ENCODE results near the gene MMP24. TPM values are rescaled to one million over a fixed set of nuclear protein-coding genes. Genes with fewer than 3 reads are reported as not detected.

MMP24 gene
- total RNA-seq, 1 donor from 2014 or later: 1.1 TPM

DNA sequence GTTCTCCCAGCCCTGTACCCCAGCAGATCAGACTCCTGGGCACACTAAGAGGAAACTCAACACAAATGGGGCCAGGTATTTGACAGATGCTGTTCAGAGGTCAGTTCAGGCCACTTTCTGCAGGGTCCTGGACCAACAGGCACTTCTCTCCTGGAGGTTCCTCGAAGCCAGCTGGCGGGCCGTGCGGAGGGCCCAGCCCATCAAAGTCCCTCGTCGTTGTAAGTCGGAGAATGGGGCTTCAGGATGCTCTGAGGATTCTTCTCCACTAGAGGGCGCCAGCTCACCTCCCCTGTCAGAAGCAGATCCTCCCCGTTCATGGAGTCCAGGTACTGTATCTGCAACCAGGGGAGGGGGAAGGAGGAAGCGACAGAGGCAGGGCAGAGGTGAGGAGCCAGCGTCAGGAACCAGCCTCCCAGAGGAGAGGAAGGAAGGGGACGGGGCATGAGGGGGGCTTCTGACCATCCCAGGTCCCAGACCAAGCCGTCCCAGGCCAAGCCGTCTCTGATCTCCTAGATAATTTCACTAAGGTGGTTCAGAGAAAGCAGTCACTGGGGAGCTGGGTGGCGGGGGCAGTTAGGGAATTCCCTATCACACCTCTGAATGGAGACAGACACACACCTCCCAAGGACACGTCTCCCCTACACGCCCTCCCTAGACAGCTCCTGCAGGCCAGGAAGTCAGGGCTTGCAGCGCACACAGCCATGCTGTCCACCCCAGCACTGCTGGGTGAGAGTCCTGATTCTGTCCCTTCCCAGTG is 77.4 kb downstream of the MMP24 start:
- H3K36me3 Mint-ChIP-seq: peaks cover 3% of the 10 kb centered on the region
- peak; percentile 90 for TF ChIP-seq CTCF (IDR thresholded peaks at IDR 0.05; ENCODE audit: unreplicated experiment)
- DNase-seq (ENCODE audit: low spot score in 2 of 2, unreplicated experiment in 2 of 2): peak; percentile 47 to 84
- no peaks in the 10 kb centered on the region for H3K9me3 Mint-ChIP-seq
- no peaks in the 10 kb centered on the region for H3K27me3 Mint-ChIP-seq (ENCODE audit: low read depth)
- no peak overlapping the region for H3K27ac Mint-ChIP-seq
- H3K4me3 Mint-ChIP-seq: no peak overlapping the region
- peaks cover 1% of the 10 kb centered on the region for H3K4me1 Mint-ChIP-seq

- H3K9me3 Mint-ChIP-seq: no peaks in the 10 kb centered on the region
- no peak for TF ChIP-seq CTCF (IDR thresholded peaks at IDR 0.05; ENCODE audit: unreplicated experiment)
- H3K36me3 Mint-ChIP-seq: peaks cover 4% of the 10 kb centered on the region
- no peak for DNase-seq (ENCODE audit: low spot score in 2 of 2, unreplicated experiment in 2 of 2)
- H3K27ac Mint-ChIP-seq: no peak overlapping the region
- no peaks in the 10 kb centered on the region for H3K27me3 Mint-ChIP-seq (ENCODE audit: low read depth)
- H3K4me1 Mint-ChIP-seq: peaks cover 1% of the 10 kb centered on the region
- H3K4me3 Mint-ChIP-seq: no peak overlapping the region
These were observed 78.5 kb downstream of the MMP24 start for GRCh38 chr20:35304956-35305355.

DNA sequence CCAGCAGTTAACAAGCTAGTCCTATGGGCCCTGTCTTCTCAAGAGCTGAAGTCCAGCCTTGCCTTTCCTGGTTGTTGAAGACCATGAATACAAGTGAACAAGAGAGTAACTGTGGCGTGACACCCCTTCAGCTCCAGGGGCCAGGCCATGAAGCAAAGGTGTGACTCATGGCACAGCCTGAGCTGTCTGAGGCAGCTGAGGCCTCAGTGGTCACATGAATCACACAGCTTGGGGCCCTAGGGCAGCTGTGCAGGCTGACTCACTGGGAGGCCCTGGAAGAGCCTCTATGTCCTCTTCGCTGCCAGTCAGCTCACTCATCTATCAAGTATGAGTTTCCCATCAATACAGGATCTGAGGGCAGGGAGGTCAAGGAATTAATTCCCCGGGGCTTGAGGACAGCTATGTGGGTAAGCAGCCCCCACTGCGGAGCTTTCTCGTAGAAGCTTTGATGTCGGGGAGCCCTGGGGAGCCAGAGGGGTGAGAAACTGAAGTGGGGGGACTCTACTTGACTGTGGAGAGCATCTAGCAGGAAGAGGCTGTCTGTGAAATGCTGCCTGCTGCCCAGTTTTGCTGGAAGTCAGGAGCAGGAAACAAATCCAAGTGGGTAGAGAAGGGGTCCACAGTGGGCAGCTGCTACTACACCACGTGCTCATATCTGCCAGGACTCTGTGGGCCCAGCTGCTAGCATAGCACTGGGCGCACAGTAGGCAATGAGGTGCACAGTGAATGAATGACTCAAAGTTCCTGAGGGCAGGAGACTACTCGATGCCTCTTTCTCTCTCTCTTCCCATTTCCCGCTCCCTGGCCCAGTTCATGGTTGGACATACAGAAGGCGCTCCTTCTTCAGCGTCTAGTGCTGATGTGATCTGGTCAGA is 79.4 kb downstream of the MMP24 start:
- Mint-ChIP-seq H3K4me1 (peaks cover 1% of the 10 kb centered on the region), H3K27ac (no peak overlapping the region)

DNA sequence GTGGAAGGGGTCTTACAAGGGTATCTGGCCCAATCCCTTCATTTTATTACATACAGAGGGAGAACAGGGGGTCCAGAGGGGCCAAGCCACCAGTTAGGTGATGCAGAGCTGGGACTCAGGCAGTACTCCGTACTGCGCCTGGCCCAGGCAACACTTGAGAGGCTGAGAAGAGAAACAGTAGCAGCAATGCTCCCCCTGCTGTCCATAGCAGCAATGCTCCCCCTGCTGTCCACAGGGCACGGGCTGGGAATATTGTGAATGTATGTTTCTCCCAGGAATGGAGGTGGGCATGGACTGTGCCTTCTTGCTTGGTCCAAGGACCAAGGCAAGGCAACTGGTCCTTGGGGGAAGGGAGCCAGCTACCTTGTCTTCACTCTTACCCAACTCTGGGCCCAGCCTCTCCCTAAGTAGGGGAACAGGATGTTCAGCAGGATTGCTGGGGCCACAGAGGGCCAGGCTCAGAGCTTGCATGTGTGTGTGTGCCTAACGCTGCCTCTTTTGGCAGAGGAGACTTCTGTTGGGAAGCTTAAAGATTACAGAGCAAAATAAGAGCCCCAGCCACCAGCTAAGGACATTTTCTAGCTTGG is 80.5 kb downstream of the MMP24 start:
- Mint-ChIP-seq H3K27ac (no peak overlapping the region), H3K36me3 (peaks cover 7% of the 10 kb centered on the region), H3K4me3 (no peak overlapping the region), H3K27me3 (ENCODE audit: low read depth) (no peaks in the 10 kb centered on the region), H3K4me1 (peaks cover 1% of the 10 kb centered on the region), H3K9me3 (no peaks in the 10 kb centered on the region)
- peak; percentile 27 for TF ChIP-seq CTCF (IDR thresholded peaks at IDR 0.05; ENCODE audit: unreplicated experiment)
- DNase-seq (ENCODE audit: low spot score in 2 of 2, unreplicated experiment in 2 of 2): peak in 1 of 2 experiments; percentile 49

More for the DNA sequence above, 79.4 kb downstream of the MMP24 start:
- Mint-ChIP-seq H3K27me3 (ENCODE audit: low read depth) (no peaks in the 10 kb centered on the region), H3K9me3 (no peaks in the 10 kb centered on the region), H3K36me3 (peaks cover 6% of the 10 kb centered on the region), H3K4me3 (no peak overlapping the region)
- DNase-seq (ENCODE audit: low spot score in 2 of 2, unreplicated experiment in 2 of 2): no peak
- TF ChIP-seq CTCF (IDR thresholded peaks at IDR 0.05; ENCODE audit: unreplicated experiment): no peak

GRCh38 chr20:35307666-35308653 is 81.5 kb downstream of the MMP24 start:
- Mint-ChIP-seq H3K36me3 (peaks cover 14% of the 10 kb centered on the region), H3K4me3 (no peak overlapping the region), H3K9me3 (no peaks in the 10 kb centered on the region), H3K27ac (no peak overlapping the region), H3K27me3 (ENCODE audit: low read depth) (no peaks in the 10 kb centered on the region), H3K4me1 (peaks cover 1% of the 10 kb centered on the region)
- no peak for DNase-seq (ENCODE audit: low spot score in 2 of 2, unreplicated experiment in 2 of 2)
- no peak for TF ChIP-seq CTCF (IDR thresholded peaks at IDR 0.05; ENCODE audit: unreplicated experiment)
